ENCODE data around the gene PEX3.
A peak's percentile ranks its signal among the peaks of the same experiment; 100 is the strongest.

PEX3 gene, protein sequence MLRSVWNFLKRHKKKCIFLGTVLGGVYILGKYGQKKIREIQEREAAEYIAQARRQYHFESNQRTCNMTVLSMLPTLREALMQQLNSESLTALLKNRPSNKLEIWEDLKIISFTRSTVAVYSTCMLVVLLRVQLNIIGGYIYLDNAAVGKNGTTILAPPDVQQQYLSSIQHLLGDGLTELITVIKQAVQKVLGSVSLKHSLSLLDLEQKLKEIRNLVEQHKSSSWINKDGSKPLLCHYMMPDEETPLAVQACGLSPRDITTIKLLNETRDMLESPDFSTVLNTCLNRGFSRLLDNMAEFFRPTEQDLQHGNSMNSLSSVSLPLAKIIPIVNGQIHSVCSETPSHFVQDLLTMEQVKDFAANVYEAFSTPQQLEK

DNA sequence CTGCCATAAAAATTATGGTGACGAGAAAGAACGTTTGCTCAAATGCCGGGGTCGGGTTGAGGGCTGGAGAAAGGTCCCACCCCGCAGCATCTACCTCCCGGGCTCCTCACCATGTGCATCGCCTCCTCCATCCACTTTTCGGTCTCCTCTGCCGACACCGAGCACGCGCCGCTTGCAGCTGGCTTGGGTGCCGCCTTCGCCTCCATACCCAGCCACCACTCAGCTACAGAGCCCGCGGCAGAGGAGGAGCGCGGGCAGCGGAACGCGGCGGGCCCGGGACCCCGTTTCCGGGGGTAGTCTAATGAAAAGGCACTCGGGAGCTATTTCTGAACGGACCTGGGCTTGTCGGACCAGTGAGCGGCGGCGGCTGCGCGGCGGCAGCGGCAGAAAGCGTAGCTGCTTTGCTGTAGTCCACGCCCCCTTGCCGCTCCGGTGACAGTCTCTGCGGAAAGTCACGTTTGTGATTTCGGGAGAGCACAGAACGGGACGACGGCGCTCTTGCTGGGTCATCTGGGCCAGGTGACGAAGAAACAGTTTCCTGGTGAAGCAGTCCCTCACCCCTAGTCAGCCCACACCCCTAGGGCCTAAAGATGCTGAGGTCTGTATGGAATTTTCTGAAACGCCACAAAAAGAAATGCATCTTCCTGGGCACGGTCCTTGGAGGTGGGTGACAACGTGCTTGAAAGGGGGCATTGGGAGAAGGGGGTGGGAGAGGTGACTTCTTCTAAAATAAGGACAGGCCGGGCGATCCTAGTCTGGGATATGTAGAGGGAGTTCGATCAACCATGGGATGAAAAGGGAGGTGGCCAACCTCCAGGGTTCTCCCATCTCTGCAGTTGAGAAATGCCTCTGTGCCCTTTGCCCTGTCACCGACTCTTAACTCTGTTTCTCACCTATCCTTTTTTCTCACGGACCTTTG lies at the start of gene PEX3, which contains the start of gene ADAT2:
TSS of gene PEX3 (plus strand) at position 353 of the 919 bp plus-strand sequence. CDS start at position 591, 238 bp downstream.
TSS of gene ADAT2 (minus strand) at position 243 of the 919 bp plus-strand sequence. CDS start at position 206, 37 bp downstream.
- Histone ChIP-seq H3K36me3 (ENCODE audit: insufficient read depth, low read depth, low read length) (no peaks in the 10 kb centered on the region), H3K27ac (ENCODE audit: low read length) (peak within 1 kb of the TSS; percentile 19), H3K27me3 (ENCODE audit: insufficient read depth, low read length) (no peaks in the 10 kb centered on the region), H3K9me3 (ENCODE audit: insufficient read depth, low read depth, low read length) (no peaks in the 10 kb centered on the region), H3K9ac (ENCODE audit: low read depth, low read length) (peak within 1 kb of the TSS; percentile 95), H3K4me1 (ENCODE audit: insufficient read depth, low read length) (no peaks in the 10 kb centered on the region; the same call in 1 of the 2 replicates), H3K4me3 (ENCODE audit: low read length) (peak within 1 kb of the TSS; percentile 92)

DNA sequence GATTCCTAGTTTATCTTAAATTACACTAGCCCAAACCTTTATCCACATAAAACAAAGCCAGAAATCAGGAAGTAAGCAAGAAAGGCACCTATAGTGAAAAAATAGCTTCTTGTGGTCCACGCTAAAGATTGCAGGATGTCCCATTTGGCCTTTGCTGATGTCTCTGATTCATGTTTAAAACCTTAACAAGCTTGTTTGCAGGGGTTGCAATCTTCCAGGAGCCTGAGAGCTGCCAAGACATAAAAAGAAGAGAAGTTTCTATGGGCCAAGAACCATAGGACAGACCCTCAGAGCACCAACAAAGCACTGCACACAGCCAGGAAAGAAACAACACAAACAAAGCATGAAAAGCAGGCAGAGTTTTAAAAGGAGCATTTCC lies 49.5 kb upstream of the PEX3 start:
- Histone ChIP-seq H3K27ac (ENCODE audit: low read length) (no peak overlapping the region), H3K9ac (ENCODE audit: low read depth, low read length) (no peak overlapping the region), H3K9me3 (ENCODE audit: insufficient read depth, low read depth, low read length) (no peaks in the 10 kb centered on the region), H3K4me3 (ENCODE audit: low read length) (no peak overlapping the region), H3K36me3 (ENCODE audit: insufficient read depth, low read depth, low read length) (no peaks in the 10 kb centered on the region), H3K4me1 (ENCODE audit: insufficient read depth, low read length) (peaks cover 14% of the 10 kb centered on the region), H3K27me3 (ENCODE audit: insufficient read depth, low read length) (no peaks in the 10 kb centered on the region)

DNA sequence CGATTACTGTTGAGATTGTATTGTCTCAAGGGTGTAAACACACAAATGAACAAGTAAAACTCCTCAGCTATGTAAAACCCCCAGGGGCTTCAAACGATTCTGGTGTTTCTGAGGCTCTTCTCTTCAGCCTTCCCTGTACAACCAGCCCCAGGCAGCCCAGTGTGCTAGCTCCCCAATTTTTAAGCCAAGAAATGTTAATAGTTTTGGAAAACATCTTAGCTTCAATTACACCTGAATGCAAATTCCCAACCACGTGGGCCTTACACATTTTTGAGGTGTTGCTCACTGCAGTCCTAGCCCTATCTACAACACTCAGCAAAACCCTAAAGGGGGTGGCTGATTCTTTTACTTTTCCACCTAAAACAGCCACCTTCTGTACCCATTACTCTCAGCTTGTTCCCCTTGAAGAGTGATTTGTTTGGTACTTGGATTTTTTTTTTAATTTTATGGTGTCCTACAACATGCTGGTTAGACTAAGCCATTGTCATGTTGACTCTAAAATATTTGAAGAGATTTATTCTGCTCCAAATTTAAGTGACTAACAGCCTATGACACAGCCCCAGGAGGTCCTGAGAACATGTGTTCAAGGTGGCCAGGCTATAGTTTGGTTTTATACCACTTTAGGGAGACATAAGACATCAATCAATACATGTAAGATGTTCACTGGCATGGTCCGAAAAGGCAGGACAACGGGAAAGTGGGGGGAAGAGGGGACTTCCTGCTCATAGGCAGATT lies 48.8 kb upstream of the PEX3 start:
- Histone ChIP-seq H3K27me3 (ENCODE audit: insufficient read depth, low read length) (no peaks in the 10 kb centered on the region), H3K9ac (ENCODE audit: low read depth, low read length) (no peak overlapping the region), H3K4me1 (ENCODE audit: insufficient read depth, low read length) (peaks cover 14% of the 10 kb centered on the region), H3K4me3 (ENCODE audit: low read length) (no peak overlapping the region), H3K36me3 (ENCODE audit: insufficient read depth, low read depth, low read length) (no peaks in the 10 kb centered on the region), H3K27ac (ENCODE audit: low read length) (no peak overlapping the region), H3K9me3 (ENCODE audit: insufficient read depth, low read depth, low read length) (no peaks in the 10 kb centered on the region)

DNA sequence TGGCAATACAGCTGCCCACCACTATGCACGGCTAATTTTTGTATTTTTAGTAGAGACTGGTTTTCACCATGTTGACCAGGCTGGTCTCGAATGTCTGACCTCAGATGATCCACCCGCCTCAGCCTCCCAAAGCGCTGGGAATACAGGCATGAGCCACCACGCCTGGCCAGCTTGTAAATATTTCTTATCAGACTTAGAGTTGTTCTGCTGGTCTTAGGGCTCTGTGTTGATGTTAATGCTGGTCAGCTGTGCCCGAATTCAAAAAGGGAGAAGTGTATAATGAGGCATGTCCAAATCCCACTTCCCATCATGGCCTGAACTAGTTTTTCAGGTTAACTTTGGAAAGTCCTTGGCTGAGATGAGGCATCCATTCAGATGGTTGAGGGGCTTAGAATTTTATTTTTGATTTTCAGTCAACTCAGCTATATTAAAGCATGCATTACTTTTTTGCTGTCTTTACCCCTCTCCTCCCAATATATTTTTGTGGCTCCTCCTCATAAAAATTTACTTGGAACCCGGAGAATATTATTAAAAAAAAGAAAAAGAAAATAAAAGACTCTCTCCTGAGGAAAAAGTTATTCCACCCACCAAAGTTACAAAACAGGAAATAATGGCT lies 47.8 kb upstream of the PEX3 start:
- no peaks in the 10 kb centered on the region for H3K9me3 ChIP-seq (ENCODE audit: insufficient read depth, low read depth, low read length)
- H3K4me1 ChIP-seq (ENCODE audit: insufficient read depth, low read length) = peaks cover 9% of the 10 kb centered on the region
- no peak overlapping the region for H3K27ac ChIP-seq (ENCODE audit: low read length)
- no peaks in the 10 kb centered on the region for H3K36me3 ChIP-seq (ENCODE audit: insufficient read depth, low read depth, low read length)
- no peak overlapping the region for H3K9ac ChIP-seq (ENCODE audit: low read depth, low read length)
- no peaks in the 10 kb centered on the region for H3K27me3 ChIP-seq (ENCODE audit: insufficient read depth, low read length)
- no peak overlapping the region for H3K4me3 ChIP-seq (ENCODE audit: low read length)

DNA sequence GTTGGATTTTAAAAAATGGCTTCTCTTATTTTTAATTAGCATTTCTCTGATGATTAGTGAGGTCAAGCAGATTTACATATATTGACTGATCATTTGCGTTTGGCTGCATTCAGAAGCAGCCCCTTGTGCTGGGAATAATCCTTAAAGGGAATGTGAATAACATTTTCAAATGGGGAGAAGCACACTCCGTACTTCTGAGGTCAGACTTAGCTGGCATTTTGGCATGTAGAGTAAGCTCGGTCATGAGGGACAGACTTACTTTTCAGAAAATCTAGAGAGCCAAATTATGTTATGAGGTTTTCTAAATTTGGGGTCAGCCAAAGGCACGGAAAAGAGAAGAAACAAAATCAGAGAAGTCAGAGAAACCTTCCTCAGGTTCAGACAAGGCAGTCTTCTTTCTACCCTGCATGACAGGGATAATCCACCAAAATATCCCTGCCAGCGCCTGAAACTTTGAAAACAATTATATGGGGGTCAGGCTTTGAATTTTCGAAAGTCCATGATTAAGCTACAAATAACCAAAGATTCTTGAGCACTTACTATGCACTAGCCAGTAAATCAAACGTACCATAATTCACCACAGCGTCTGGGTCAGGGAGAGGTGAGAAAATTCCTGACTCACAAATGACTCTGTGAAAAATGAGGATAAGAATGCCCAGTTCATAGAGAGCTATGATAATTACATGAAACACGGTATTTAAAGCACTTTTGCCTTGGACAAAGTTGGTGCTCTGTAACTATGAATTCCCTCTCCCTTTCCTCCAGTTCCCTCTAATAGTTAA lies 45.0 kb upstream of the PEX3 start:
- H3K9me3 ChIP-seq (ENCODE audit: insufficient read depth, low read depth, low read length) = no peaks in the 10 kb centered on the region
- 0 out of 2 replicates have a peak, but pooled peaks cover 3% of the 10 kb centered on the region for H3K4me1 ChIP-seq (ENCODE audit: insufficient read depth, low read length)
- no peak overlapping the region for H3K9ac ChIP-seq (ENCODE audit: low read depth, low read length)
- no peak overlapping the region for H3K27ac ChIP-seq (ENCODE audit: low read length)
- H3K4me3 ChIP-seq (ENCODE audit: low read length) = no peak overlapping the region
- H3K27me3 ChIP-seq (ENCODE audit: insufficient read depth, low read length) = no peaks in the 10 kb centered on the region
- no peaks in the 10 kb centered on the region for H3K36me3 ChIP-seq (ENCODE audit: insufficient read depth, low read depth, low read length)

DNA sequence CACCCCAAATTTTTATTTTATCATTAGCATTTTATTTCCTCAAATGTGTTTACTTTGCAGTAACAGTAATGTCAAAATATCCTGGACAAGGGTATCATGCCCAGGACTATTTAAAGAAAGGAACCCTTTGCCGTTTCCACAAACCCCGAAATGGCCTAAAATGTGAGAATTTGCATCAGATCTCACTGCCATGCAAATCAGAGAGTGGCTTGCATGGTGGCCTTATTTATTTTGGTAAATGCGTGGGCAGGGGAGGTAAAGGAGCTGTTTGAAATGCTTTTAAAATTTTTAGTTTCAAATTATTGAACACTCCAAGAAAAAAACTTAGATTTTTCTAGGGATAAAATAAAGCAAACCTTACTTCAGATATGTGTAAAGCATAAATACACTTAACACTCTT lies 43.9 kb upstream of the PEX3 start:
- H3K27ac ChIP-seq (ENCODE audit: low read length) = no peak overlapping the region
- H3K27me3 ChIP-seq (ENCODE audit: insufficient read depth, low read length) = no peaks in the 10 kb centered on the region
- 0 out of 2 replicates have a peak, but pooled peaks cover 3% of the 10 kb centered on the region for H3K4me1 ChIP-seq (ENCODE audit: insufficient read depth, low read length)
- no peak overlapping the region for H3K4me3 ChIP-seq (ENCODE audit: low read length)
- no peaks in the 10 kb centered on the region for H3K36me3 ChIP-seq (ENCODE audit: insufficient read depth, low read depth, low read length)
- H3K9me3 ChIP-seq (ENCODE audit: insufficient read depth, low read depth, low read length) = no peaks in the 10 kb centered on the region
- H3K9ac ChIP-seq (ENCODE audit: low read depth, low read length) = no peak overlapping the region

DNA sequence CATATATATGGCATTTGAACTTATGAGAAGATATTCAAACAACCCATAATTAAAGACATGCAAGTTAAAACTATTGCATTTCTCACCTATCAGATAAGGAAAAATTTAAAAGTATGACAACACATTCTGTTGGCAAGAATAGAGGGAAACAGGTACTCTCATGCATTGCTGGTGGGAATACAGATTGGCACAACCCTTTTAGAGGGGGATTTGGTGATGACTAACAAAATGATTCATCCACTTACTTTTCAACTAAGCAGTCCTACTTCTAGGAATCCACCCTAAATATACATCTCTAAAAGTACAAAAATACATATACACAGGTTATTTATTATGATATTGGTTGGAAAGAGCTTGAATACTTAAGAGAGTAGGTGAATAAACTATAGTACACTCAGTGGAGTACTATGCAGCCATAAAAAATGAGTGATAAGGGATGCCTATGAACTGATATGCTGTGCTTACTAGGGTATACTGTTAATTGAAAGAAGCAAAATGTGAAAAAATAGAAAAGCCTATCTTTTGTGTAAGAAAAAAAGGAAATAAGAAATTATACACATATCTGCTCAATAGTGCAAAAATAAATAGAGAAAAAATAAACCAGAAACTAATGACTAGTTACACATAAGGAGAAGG lies 42.3 kb upstream of the PEX3 start:
- Histone ChIP-seq H3K9me3 (ENCODE audit: insufficient read depth, low read depth, low read length) (no peaks in the 10 kb centered on the region), H3K36me3 (ENCODE audit: insufficient read depth, low read depth, low read length) (no peaks in the 10 kb centered on the region), H3K27me3 (ENCODE audit: insufficient read depth, low read length) (no peaks in the 10 kb centered on the region), H3K4me1 (ENCODE audit: insufficient read depth, low read length) (no peaks in the 10 kb centered on the region), H3K9ac (ENCODE audit: low read depth, low read length) (no peak overlapping the region), H3K4me3 (ENCODE audit: low read length) (no peak overlapping the region), H3K27ac (ENCODE audit: low read length) (no peak overlapping the region)

DNA sequence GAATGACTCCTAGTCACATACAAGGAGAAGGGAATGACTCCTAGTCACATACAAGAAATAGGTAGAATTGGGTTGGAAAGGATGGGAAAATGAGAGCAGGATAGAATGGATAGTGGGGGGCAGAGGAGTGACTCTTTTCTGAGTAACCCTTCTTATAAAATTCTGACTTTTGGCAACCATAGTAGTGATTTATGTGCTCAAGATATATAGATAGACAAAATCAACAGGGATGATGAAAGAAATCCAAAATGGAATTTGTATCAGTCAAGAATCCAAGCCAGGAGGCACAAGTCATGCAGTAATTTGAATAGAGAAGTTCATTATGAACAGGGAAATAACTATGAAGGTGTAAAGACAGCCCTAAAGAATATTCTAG lies 41.8 kb upstream of the PEX3 start:
- no peak overlapping the region for H3K4me3 ChIP-seq (ENCODE audit: low read length)
- H3K4me1 ChIP-seq (ENCODE audit: insufficient read depth, low read length) = no peaks in the 10 kb centered on the region
- no peaks in the 10 kb centered on the region for H3K9me3 ChIP-seq (ENCODE audit: insufficient read depth, low read depth, low read length)
- H3K36me3 ChIP-seq (ENCODE audit: insufficient read depth, low read depth, low read length) = no peaks in the 10 kb centered on the region
- no peaks in the 10 kb centered on the region for H3K27me3 ChIP-seq (ENCODE audit: insufficient read depth, low read length)
- no peak overlapping the region for H3K9ac ChIP-seq (ENCODE audit: low read depth, low read length)
- no peak overlapping the region for H3K27ac ChIP-seq (ENCODE audit: low read length)

DNA sequence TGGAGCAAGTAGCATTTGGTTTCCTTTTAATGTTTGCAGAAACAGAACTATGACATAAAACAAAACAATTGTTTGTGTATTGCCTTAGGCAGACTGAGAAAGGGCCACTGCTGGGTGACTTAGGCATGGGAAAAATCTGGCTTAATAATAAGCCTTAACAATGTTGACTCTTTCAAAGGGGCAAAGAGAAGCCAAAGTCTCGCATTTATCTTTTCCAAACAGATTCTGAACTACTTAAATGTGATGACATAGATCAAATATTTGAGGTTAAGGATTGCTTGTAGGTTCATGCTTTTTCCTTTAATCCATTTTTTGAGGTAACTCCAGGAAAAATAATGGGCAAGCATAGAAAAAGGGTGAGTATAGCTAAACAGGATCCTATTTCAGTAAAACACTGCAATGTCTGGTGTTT lies 39.7 kb upstream of the PEX3 start:
- Histone ChIP-seq H3K9me3 (ENCODE audit: insufficient read depth, low read depth, low read length) (no peaks in the 10 kb centered on the region), H3K27ac (ENCODE audit: low read length) (no peak overlapping the region), H3K9ac (ENCODE audit: low read depth, low read length) (no peak overlapping the region), H3K4me3 (ENCODE audit: low read length) (no peak overlapping the region), H3K36me3 (ENCODE audit: insufficient read depth, low read depth, low read length) (no peaks in the 10 kb centered on the region), H3K27me3 (ENCODE audit: insufficient read depth, low read length) (no peaks in the 10 kb centered on the region), H3K4me1 (ENCODE audit: insufficient read depth, low read length) (no peaks in the 10 kb centered on the region)

DNA sequence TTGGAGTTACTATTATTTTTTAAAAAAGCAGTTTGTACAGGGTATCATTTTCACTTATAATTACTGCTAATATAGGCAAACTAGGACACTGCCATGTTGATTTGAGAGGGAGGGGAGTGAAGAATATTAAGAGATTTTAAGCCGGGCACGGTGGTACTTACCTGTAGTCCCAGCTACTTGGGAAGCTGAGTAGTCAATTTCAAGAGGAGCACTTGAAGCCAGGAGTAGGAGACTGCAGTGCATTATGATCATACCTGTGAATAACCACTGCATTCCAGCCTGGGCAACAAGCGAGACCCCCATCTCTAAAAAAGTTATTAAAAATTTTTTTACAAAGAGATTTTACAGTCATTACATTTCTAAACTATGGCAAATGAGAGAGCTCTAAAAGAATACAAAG lies 35.8 kb upstream of the PEX3 start:
- no peaks in the 10 kb centered on the region for H3K27me3 ChIP-seq (ENCODE audit: insufficient read depth, low read length)
- no peak overlapping the region for H3K9ac ChIP-seq (ENCODE audit: low read depth, low read length)
- no peak overlapping the region for H3K27ac ChIP-seq (ENCODE audit: low read length)
- H3K4me1 ChIP-seq (ENCODE audit: insufficient read depth, low read length) = no peaks in the 10 kb centered on the region
- H3K36me3 ChIP-seq (ENCODE audit: insufficient read depth, low read depth, low read length) = no peaks in the 10 kb centered on the region
- no peak overlapping the region for H3K4me3 ChIP-seq (ENCODE audit: low read length)
- no peaks in the 10 kb centered on the region for H3K9me3 ChIP-seq (ENCODE audit: insufficient read depth, low read depth, low read length)

Data from iPS-20b (cell line).